Measurements from ENCODE around the gene DPH5.

GRCh38 chr1:101044259-101044658, 18.7 kb upstream of the DPH5 start:
- TF ChIP-seq CTCF (IDR thresholded peaks at IDR 0.05): no peak
- TF ChIP-seq EZH2 (IDR thresholded peaks at IDR 0.05; ENCODE audit: borderline replicate concordance, insufficient read depth, low read depth, low read length, poor library complexity, severe bottlenecking): no peak
